HL-60 (cell line): ENCODE data around the gene TPRA1.

Experiments
- CTCF ChIP-seq: IDR thresholded peaks from one replicate; pipeline ENCODE4 v1.5.1; 2011; ENCODE audit warnings: low read length, control low read depth, inconsistent platforms; ENCODE audit not compliant: insufficient read depth
- GABPA ChIP-seq: IDR thresholded peaks from 2 replicates; pipeline ENCODE4 v1.6.1; 2012; ENCODE audit warnings: low read depth
- POLR2AphosphoS5 ChIP-seq: IDR thresholded peaks from 2 replicates; pipeline ENCODE4 v1.6.1; 2012; ENCODE audit warnings: low read depth
- REST ChIP-seq: IDR thresholded peaks from 2 replicates; pipeline ENCODE4 v1.6.1; 2012; ENCODE audit warnings: low read depth; ENCODE audit not compliant: insufficient replicate concordance
- SPI1 ChIP-seq: IDR thresholded peaks from 2 replicates; pipeline ENCODE4 v1.6.1; 2012; ENCODE audit warnings: low read depth, mild to moderate bottlenecking, borderline replicate concordance

- TF ChIP-seq CTCF (no peak), REST (no peak), POLR2AphosphoS5 (no peak), SPI1 (no peak), GABPA (no peak)
Observed at GRCh38 chr3:127585813-127586413, 4.6 kb downstream of the TPRA1 start.
